ENCODE data around the gene ANKDD1B.
A peak's percentile ranks its signal among the peaks of the same experiment; 100 is the strongest.

Gene ANKDD1B

DNA sequence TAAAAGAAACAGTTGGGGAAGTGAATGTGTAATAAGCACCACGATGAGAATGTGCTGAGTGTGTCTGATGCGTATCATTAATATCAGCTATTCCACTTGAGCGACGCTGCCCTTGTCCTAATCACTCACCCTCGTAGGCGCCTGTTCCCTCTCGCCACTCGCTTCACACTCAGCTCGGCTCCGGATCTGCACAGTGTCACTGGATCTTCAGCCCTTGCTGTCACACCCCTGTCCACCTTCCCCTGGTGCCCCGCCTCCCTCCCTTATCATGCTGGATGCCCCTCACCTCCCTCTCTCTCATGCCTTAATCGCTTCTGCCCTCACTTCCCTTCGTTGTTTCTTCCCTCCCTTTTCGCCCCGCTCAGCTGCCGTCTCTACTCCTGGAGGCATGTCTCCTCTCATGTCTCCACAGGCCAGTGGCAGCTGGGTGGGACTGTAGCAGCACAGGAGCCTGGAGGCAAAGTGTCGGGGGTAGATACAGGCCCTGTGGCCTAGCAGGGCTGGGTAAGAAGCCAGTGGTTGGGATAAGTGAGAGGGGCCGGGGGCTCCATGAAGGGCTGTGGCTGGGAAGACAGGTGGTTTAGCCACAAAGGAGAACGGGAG, 43.5 kb downstream of the ANKDD1B start:
- no peak for TF ChIP-seq JUND (IDR thresholded peaks at IDR 0.05; ENCODE audit: low read depth)
- DNase-seq (ENCODE audit: low read depth in 1 of 2, low spot score in 1 of 2), result no peak

DNA sequence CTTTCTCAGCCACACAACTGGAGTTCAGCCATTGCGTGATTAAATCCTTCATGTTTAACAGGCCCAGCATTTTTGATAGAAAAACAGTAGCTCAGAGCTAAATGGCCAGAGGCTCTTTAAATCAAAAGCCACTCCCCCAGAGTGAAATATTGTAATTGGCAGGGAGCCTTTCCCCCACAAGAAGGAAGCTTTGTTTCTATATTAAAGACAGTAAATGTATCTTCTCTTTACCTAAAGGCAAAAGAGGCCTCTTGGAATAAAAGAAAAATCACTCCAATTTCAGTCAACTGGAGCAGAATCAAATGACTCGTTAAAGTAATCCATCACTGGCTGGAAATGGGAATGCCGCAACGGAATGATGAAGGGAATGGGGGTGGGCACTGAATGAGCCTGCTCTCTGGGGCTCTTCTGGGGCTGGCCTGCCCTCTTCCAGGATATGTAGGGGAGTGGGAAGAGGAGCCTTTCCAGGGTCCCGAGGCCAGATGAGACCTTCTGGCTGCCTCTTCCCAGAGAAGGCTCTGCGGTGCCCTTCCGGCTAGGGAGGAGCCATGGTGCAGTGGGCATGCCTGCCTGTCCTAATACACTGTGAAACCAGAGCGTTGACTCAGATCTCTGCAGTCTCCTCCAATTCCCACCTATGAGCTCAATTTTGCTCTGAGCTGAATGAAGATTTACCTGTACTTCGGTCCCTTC, 45.2 kb downstream of the ANKDD1B start:
- in situ Hi-C loops (cut with HindIII; ENCODE audit: low pct_unique_long_range_greater_than_20kb, low sequenced_read_pairs), result no loop called here
- TF ChIP-seq JUND (IDR thresholded peaks at IDR 0.05; ENCODE audit: low read depth), result no peak
- peak in 1 of 2 experiments; percentile 31 for DNase-seq (ENCODE audit: low read depth in 1 of 2, low spot score in 1 of 2)

More for the DNA sequence above, 43.5 kb downstream of the ANKDD1B start:
- in situ Hi-C loops (cut with HindIII; ENCODE audit: low pct_unique_long_range_greater_than_20kb, low sequenced_read_pairs), result no loop called here

DNA sequence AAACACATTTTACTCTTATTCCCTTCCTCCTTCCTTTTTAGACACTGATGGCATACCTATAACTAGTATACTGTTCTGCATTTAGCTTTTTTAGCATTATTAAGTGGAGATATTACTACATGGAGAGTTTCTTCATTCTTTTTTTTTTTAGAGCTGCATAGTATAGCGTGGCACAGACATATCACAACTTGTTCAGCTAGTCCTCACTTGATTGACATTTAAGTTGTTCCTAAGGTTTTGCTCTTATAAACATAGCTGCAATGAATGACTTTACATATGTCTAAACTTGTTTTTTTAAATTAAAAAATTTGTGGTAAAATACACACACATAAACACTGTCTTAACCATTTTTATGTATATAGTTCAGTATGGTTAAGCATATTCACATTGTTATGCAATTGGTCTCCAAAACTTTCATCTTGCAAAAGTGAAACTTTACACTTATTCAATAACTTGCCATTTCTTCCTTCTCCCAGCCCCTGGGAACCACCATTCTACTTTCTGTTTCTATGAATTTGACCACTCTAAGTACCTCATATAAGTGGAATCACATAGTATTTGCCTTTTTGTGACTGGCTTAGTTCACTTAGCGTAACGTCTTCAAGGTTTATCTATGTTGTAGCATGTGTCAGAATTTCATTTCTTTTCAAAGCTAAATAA, 48.7 kb downstream of the ANKDD1B start:
- DNase-seq (ENCODE audit: low read depth in 1 of 2, low spot score in 1 of 2), result no peak
- TF ChIP-seq JUND (IDR thresholded peaks at IDR 0.05; ENCODE audit: low read depth), result no peak
- in situ Hi-C loops (cut with HindIII; ENCODE audit: low pct_unique_long_range_greater_than_20kb, low sequenced_read_pairs), result no loop called here

DNA sequence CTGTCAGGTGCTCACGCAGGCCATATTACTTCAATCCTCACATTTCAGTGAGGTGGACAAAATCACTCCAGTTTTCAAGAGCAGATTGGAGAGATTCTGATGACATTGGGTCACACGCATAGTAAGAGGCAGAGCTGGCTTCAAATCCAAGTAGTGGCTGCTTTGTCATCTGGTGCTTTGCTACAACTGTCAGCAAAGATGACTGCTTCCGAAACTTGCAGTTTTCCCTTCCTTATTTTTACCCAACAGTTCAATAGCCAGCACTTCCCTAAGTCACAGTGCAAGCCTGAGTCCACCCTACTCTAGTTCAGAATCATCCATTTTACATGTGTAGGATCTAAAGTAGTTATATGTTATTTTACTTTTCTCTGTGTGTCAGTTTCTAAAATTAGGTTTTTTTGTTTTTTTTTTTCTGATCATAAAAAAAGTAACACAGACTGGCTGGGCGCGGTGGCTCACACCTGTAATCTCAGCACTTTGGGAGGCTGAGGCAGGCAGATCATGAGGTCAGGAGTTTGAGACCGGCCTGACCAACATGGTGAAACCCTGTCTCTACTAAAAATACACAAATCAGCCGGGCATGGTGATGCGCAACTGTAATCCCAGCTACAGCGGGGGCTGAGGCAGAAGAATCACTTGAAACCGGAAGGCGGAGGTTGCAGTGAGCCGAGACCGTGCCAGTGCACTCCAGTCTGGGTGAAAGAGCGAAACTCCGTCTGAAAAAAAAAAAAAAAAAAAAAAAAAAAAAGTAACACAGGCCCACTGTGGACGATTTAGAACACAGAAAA, 49.6 kb downstream of the ANKDD1B start:
- no peak for TF ChIP-seq JUND (IDR thresholded peaks at IDR 0.05; ENCODE audit: low read depth)
- no peak for DNase-seq (ENCODE audit: low read depth in 1 of 2, low spot score in 1 of 2)
- in situ Hi-C loops (cut with HindIII; ENCODE audit: low pct_unique_long_range_greater_than_20kb, low sequenced_read_pairs), result no loop called here

DNA sequence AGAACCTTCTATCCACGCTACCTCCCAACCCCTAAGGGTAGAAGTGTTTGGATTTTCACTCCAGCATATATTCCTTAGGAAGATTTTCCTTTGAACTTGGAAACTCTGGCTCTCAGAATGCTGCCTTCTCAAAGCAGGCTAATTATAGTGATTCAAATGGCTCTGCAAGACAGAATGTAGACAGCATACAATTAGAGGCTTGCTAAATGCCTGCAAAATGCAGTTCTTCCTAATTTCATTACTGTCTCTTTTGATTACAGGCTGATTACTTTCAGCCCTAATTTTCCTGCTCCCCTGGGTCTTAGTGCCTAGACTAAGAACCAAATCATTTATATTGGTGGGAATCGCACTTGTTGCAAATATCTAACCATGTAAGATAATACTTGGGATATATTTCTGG, 50.8 kb downstream of the ANKDD1B start:
- DNase-seq (ENCODE audit: low read depth in 1 of 2, low spot score in 1 of 2), result no peak
- no peak for TF ChIP-seq JUND (IDR thresholded peaks at IDR 0.05; ENCODE audit: low read depth)
- in situ Hi-C loops (cut with HindIII; ENCODE audit: low pct_unique_long_range_greater_than_20kb, low sequenced_read_pairs), result no loop called here

DNA sequence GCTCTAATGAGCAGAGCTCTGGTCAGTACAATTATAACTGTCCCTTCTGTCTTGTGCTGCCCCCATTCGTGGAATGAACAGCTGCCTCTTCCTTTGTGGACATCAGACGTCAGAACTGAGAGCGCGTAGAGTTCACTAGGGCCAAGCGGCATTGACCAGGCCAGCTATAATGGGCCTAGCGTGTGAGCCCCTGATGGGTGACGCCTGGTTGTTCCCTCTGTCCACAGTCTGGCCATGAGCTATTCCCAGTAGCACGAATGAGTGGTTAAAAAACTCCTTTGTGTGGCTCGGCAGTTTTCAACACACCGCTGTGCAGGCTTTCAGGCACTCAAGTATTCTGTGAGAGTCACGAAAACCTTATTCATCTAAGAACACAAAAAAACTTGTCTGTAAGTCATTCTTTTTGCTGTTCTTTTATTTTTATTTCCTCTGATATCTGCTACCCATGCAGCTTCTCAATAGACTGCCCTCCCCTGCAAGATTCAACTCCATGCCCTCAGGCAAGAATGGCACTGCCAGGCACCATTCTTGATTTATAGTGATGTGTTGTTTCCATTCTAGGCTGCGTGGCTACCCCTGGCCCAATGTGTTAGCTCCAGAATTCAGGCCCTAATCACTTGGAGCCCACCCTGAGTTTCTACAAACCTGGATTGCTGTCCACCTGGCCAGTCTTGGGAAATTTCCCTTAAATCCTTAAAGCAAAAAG, 52.5 kb downstream of the ANKDD1B start:
- in situ Hi-C loops (cut with HindIII; ENCODE audit: low pct_unique_long_range_greater_than_20kb, low sequenced_read_pairs), result no loop called here
- no peak for DNase-seq (ENCODE audit: low read depth in 1 of 2, low spot score in 1 of 2)
- TF ChIP-seq JUND (IDR thresholded peaks at IDR 0.05; ENCODE audit: low read depth), result no peak

DNA sequence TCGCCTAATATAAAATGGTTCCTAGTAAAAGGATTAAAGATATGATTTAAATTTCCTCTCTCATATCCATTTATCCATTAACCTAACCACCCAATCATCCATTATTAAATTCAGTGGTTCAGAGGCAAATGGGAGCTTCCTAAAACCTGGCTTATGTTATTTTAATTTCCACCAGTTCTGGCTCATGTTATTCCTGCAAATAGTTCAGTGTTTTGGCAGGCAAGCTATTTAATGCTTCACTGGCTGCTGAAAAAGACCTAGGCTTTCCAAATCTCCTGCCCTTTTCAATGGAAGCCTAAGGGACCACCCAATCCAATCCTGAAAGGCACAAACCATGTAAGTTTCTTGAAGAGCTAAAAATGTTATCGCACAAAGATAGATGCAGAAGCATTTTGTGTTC, 53.7 kb downstream of the ANKDD1B start:
- DNase-seq (ENCODE audit: low read depth in 1 of 2, low spot score in 1 of 2), result no peak
- in situ Hi-C loops (cut with HindIII; ENCODE audit: low pct_unique_long_range_greater_than_20kb, low sequenced_read_pairs), result no loop called here
- TF ChIP-seq JUND (IDR thresholded peaks at IDR 0.05; ENCODE audit: low read depth), result no peak

DNA sequence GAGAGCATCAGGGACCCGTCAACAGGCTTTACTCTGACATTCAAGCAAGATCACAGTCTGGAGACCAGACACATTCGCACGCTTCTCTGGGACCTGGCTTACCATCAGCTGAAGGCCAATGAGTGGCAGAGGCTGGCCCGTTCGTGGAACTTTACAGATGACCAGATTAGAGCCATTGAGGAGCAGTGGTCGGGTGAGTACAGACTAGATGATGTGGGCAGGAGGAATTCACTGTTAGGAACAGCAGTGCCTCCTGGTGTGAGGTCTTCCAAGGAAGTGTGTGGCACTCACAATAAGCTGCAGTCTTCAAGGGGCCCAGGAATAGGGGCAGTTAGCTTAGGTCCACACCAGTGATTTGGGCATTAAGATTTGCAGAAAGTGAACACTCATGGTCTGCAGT, 55.5 kb downstream of the ANKDD1B start:
- TF ChIP-seq JUND (IDR thresholded peaks at IDR 0.05; ENCODE audit: low read depth), result no peak
- in situ Hi-C loops (cut with HindIII; ENCODE audit: low pct_unique_long_range_greater_than_20kb, low sequenced_read_pairs), result no loop called here
- DNase-seq (ENCODE audit: low read depth in 1 of 2, low spot score in 1 of 2), result peak in 1 of 2 experiments; percentile 14

DNA sequence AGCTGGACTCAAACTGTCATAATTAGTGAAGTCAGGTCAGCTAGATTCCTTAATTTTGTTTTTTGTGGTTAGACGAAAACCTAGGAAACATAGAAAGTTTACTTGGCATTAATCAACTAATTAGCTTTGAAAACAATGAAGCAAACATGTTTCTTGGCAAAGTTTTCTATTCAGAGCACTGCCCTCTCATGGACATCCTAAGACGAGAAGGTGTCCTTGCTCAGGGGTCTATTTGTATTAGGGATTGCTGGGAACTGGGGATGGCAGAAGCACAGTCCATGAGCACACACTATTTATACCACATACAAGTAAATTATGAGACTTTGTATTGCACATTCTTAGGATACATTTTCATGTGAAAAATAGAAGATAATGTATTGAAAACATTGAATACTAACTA, 56.3 kb downstream of the ANKDD1B start:
- in situ Hi-C loops (cut with HindIII; ENCODE audit: low pct_unique_long_range_greater_than_20kb, low sequenced_read_pairs), result no loop called here
- TF ChIP-seq JUND (IDR thresholded peaks at IDR 0.05; ENCODE audit: low read depth), result no peak
- no peak for DNase-seq (ENCODE audit: low read depth in 1 of 2, low spot score in 1 of 2)

DNA sequence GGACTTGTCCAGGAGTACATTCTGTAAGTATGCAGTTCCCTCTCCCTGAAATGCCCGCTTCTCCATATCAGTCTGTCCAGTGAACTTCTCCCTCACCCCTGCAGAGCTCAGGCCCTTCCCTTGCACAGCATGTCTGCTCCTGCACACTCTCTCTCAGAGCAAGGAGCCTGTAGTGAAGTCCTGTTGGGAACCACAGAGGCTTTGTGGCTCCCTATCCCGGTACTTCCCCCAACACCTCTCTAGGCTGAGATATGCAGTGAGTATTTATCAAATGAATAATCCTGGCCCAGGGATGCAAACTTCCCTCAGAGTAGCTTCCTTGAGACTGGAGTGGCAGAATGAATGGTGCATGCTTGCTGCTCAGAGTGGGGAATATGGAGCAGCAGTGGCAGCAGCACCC, 57.2 kb downstream of the ANKDD1B start:
- DNase-seq (ENCODE audit: low read depth in 1 of 2, low spot score in 1 of 2), result no peak
- TF ChIP-seq JUND (IDR thresholded peaks at IDR 0.05; ENCODE audit: low read depth), result no peak
- in situ Hi-C loops (cut with HindIII; ENCODE audit: low pct_unique_long_range_greater_than_20kb, low sequenced_read_pairs), result no loop called here

DNA sequence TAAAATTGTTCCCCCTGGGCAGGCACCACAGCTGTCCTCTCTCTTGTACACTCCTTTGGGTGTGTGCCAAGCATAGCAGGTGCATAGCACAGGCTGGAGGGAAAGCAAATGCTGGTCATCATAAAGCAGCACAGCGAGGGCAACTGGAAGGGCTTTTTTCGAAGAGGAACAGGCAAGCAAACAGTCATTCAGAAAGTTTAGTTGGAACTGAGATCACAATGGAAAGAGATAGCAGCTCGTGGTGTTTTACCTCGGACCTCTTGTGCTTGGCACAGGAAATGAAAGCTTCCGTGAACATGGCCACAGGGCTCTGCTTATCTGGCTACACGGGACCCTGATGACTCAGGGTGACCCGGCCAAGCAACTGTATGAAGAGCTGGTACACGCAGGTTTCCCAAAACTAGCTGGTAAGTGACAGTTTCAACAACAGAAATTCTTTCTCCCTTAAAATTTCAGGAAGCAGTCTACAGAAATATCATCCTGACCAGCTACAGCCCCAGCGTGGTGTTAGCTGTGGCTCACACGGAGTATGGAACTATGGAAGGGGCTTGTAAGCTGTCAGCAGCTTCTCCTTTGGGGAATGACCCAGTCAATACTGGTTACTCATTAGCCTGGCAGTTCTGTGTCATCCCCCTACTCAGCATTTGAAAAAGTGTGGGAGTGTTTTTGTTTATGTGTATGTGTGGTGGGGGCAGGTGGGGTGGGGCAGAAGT, 57.9 kb downstream of the ANKDD1B start:
- no peak for TF ChIP-seq JUND (IDR thresholded peaks at IDR 0.05; ENCODE audit: low read depth)
- in situ Hi-C loops (cut with HindIII; ENCODE audit: low pct_unique_long_range_greater_than_20kb, low sequenced_read_pairs), result no loop called here
- DNase-seq (ENCODE audit: low read depth in 1 of 2, low spot score in 1 of 2), result peak in 1 of 2 experiments; percentile 24

DNA sequence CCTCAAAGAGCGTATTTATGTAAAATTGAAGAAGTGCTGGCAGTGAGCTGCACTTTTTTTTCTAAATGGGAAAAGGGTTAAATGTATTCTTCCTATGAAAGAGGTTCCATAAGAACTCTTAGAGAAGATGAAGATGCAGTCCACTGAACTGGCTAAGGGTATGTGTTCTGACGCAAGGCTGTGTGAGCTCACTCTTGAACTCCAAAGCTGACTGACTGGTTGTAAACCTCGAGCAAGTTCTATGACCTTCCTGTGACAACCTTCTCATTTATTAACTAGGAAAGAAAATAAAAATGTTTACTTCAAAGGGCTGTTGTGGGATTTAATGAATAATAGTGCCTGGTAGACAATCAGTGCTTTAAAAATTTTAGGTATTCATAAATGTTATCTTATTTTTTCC, 59.3 kb downstream of the ANKDD1B start:
- no peak for TF ChIP-seq JUND (IDR thresholded peaks at IDR 0.05; ENCODE audit: low read depth)
- in situ Hi-C loops (cut with HindIII; ENCODE audit: low pct_unique_long_range_greater_than_20kb, low sequenced_read_pairs), result no loop called here
- DNase-seq (ENCODE audit: low read depth in 1 of 2, low spot score in 1 of 2), result no peak
